HG02840 (cell line): ENCODE measurements around the gene LTBP2.

Source experiments
- ATAC-seq: cut with Tn5 transposase; IDR thresholded peaks from one replicate; pipeline ENCODE4 v1.9.1; 2021; ENCODE audit warnings: mild to moderate bottlenecking, moderate library complexity, moderate number of reproducible peaks; ENCODE audit not compliant: unreplicated experiment, low FRiP score

The LTBP2 gene

DNA sequence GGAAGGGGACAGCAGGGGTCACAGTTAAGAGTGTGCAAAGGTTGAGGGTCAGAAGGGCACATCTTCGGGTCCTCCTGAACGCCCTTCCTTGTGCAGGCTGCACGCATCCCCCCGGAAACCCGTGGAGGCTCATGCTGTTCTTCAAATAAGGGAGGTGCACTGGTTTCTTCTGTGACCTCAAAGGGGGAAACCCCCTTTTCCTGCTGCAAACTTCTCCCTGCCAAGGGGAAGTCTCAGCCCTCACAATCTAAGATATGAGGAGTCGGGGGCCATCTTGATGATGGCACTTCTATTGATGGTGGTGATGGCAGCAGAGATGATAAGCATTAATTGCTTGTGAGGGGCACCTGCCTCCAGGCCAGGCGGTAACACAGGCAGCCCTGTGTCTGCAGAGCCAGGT, 78.5 kb downstream of the LTBP2 start:
- no peak for ATAC-seq

DNA sequence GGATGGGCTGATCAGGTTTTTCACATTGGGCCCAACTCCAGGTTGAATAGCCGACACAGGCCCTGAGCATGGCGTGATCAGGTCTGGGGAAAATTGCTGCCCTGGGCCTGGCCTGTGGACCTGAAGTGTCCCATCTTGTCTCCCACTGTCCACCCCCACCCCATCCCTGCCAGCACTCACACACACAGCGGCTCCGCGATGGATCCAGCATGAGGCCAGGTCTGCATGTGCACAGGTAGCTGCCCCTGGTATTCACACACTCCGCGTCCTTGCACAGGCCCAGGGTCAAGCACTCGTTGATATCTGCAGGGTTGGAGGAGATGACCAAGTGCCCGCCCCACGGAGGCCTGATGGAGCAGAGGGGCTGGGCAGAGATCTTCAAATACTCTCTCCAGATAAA, 79.8 kb downstream of the LTBP2 start:
- ATAC-seq: no peak

DNA sequence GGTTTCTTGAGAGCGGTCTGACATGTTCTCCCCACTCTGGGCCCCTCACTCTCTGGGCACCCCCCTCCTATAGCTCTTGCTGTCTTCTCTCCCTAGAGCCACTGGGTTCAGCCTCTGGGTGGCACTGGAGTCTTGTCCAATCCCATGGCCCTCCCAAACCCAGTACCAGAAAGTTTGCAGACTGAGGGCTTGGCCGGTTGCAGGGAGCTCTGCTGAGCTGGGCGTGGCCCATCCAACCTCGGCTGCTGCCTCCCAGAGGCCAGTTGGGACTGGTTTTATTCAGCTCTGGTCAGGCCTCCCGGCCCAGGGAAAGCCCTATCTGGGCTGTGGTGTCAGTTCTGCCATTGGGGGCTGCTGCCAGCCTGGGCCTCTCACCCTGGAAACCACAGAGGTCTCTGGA, 80.6 kb downstream of the LTBP2 start:
- ATAC-seq: no peak

DNA sequence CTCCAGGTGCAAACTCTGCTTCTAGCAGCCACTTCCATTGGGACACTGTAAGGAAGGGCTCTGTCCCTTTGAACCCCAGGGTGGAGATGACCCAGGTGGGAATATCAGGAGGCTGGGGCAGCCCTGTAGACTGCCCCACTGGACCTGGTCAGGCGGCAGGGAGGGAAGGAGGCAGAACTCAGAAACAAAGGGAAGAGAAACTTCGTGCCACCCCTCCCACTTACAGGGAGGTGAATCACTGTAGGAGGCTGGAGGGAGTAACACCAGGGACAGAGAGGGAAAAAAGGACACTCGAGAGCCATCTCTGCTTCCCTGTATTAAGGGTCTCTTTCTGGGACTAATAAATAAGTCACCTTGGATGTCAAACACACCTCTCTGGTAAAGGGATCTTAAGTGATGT, 81.0 kb downstream of the LTBP2 start:
- ATAC-seq: no peak

DNA sequence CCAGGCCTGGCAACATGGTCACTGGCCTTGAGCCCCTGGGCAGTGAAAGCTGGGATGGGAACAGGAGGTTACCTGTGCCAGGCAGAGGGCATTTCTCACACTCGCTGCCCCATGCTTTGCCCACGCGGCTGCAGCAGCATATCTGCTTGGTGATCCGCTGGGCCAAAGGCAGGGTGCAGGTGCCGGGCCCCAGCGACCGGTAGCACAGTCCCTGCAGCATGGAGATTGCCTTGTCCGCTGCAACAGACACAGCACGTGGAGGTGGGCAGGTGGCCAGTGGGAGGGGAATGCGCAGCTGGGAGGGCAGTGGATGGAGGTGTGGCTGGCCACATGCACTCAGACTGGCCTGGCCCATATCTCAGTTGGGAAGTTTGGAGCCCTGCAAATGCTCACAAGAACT, 83.2 kb downstream of the LTBP2 start:
- ATAC-seq: no peak

DNA sequence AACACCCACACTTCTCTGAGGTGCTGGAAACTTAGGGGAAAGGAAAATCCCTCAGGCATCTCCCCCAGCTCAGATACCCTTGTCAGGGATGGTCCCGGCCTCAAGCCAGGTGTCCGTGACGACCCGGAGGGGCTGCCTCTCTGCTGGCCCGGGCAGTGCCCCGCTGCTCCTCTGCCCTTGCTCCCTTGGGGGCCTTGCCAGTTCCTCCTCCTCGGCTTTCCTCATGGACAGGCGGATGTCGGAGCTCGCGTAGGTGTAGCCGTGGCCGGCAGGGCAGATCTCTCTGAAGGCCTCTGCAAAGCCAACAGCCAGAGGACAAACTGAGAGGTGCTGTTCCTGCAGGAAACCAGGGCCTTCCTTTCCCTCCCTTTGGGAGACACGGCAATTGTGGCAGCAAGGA, 83.6 kb downstream of the LTBP2 start:
- no peak for ATAC-seq

DNA sequence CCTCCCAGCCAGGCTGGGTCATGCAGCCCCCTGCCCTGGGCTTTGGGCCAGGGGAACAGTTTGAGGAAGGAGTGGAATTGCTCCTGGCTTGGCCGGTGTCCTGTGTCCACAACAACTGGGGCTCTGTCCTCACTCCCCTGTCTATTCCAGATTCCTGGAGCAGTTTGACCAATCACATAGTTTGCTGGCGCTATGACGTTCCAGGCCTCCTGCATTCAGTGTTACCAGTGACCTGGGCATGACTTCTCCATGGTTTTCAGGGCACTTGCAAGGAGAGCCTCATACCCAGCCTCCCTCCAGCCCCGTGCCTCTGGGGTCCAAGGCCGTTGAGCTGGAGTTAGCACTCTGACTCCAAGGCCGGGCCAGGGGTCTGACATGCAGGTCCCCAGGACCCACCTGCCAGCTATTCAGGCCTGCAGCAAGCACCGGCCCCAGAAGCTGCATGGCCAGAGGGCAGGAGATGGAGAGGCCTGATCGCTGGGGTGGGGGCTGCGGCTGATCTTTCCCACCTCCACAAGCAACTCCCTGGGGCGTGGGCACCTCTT, 84.2 kb downstream of the LTBP2 start:
- ATAC-seq: no peak

DNA sequence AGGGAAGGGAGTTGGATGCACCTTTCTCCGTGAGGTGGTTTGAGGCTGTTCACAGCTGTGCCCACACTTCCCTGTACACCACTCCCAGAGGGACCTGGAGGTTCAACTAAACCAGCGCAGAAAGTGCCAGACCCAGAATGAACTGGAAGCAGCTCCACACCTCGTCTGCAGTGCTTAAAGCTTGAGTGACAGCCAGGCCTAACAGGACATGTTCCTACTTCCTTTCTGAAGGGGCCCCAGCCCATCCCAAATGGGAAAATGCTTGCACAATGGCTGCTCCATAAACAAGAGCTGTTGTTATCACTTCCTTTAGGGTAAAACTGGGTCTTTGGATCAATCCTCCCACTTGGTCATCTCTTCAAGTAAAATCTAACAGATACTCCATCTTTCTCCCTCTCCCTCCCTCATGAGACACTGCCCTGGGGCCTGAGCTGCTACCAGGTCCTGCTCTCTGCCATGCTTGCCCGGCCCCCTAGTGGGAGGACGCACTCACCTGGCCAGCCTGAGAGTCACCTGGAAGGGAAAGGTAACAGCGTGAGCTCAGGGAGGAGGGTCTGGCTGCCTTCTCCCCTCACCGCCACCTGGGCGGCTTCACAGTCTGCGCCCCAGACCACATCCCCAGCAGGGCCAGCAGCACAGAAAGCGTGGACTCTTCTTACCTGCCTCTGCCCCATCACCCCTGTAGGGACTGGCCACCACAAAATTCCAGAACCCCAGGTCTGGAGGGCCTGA, 85.0 kb downstream of the LTBP2 start:
- ATAC-seq: no peak

DNA sequence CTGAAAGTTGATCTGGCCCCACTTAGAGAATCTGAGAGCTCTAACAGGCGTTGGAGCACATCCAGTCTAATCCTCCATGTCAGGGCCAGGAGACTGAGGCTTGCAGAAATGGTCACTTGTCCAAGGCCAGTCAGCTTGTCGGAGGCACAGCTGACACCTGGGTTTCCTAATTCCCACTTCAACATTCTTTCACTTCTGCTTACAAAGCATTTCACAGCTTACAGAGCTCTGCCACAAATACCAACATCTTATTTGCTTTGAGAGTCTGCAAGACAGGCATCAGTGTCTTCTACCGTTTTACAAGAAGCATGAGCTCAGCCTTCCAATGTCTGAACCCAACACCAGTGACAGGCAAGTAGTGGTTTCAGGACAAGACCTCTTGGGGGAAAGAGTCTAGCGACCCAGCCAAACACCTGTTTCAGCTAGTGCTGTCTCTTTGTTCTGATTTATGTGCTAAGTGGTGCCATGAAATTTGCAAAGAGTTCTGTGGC, 86.6 kb downstream of the LTBP2 start:
- ATAC-seq: no peak

DNA sequence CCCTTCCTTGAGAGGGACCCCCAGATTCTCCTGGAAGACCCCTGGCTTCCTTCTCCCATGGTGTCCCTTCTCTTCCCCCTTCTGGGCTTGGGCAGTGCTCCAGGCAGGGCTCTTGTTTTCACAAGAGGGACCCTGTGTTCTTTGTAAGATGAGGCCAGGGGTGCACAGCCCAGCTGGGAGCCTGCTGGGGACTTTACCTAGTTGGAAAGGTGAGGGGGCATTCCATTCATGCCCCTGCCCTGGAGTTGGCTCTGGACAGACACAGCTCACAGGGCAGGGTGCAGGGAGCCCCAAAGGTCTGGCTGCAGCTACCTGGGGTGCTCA, 87.3 kb downstream of the LTBP2 start:
- ATAC-seq: no peak

DNA sequence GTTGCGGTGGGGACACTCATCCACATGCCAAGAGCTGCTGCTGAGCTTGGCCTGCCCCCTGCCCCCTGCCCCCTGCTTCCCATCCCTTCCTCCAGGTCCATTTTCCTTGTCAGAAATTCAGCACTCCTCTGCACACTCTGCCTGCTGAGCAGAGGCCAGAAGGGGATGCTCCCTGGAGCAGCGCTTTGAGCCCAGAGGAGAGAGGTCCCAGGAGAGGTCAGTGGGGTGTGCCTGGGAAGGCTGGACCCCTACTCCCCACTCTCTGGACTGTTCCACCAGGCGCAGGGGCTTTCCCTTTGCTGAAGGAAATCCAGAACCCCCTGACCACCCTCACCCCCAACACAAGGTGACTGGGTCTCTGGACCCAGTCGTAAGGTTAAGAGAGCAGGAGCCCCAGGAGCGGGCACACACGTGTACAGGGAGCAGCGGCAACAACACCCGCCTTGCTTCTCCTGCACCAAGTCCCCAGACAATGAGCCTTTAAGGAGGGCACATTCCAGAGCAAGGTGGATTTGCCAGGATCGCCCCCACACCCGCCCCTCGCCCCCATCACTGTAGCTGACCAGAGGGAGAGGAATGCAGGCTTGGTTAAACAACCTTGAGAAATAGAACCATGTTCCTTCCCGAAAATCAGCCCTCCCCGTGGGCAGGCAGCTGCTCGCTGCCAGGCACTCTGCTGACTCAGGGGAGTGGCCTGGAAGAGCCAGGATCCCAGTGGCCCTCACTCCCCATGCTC, 87.8 kb downstream of the LTBP2 start:
- ATAC-seq: no peak

DNA sequence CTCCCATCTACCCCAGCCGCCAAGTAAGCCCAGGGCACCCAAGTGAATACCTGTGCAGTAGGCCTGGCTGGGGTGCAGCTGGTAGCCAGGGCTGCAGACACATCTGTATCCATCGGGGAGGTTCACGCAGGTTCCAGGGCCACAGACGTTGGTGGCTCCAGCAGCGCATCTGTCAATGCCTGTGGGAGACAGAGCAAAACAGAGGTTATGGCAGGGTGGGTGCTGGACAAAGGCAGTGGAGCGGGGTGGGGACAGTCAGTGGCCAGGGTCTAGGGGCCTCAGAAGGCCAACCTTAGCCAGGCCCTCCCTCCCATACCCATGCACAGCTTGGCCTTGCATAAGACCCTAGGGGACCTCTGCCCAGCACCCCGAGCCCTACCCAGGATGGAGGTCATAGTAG, 89.3 kb downstream of the LTBP2 start:
- ATAC-seq: no peak

DNA sequence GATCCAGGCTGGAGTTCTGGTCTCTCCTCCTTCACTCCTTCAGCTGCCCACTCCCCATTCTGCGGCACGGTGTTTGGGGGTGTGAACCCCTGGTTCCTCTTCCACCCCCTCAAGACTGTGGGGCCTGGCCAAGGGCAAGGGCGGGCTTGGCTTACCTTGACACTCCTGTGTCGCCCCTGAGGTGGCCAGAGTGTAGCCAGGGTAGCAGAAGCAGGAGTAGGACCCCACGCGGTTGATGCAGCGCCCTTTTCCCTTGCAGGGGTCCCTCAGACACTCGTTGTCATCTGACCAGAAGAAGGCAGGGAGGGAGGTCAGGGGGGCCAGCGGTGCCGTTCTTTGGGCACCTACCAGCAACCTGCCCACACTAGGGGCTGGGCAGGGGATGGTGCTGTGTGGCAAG, 90.3 kb downstream of the LTBP2 start:
- no peak for ATAC-seq

DNA sequence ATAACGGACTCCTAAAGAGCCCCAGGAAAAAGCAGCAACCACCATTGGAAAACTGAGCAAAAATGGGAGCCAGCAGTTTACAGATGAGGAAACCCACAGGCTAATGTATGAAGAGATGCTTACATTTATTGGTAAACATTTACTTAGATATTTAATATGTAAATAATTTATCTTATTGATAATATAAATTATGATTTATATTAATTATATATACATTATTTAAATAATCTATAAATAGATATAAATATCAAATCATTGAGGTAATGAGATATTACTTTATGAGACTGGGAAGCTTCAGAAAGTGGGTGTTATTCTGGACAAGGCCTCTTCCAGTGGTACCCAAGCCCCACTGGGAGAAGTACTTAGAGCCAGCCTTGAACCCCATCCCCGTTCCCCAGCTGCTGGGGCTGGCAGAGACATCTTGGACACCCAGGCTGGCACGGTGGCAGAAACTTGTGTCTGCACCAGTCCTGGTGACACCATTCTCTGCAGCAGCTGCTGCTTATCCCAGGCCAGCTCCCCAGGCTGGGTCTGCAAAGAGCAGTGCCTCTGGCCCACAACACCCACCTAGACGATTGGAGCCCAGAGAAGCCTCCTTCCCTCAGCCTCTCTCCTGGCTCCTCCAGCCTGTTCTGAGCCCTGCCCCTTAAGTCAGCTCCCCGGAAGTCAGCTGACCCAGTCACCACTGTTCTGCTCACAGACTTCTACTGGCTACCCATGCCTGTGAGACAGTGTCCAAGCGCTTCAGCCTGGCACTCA, 92.5 kb downstream of the LTBP2 start:
- ATAC-seq: no peak

DNA sequence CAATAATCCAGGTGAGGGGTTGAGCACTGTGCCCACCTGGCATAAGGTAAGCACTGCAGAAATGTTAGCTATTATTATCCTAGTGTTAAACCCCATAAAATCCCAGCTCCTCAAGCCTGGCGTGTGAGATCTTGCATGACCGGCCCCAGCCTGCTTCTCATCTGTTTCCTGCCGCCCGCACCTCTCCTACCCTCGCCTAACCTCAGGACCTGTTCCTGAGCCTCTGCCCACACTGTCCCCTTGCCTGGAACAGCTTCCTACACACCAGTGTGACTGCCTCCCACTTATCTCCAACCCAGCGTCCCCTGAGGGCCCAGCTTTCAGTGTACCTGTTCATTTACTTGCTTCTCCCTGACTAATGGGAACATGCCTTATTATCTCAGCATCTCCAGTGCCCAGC, 93.8 kb downstream of the LTBP2 start:
- no peak for ATAC-seq

DNA sequence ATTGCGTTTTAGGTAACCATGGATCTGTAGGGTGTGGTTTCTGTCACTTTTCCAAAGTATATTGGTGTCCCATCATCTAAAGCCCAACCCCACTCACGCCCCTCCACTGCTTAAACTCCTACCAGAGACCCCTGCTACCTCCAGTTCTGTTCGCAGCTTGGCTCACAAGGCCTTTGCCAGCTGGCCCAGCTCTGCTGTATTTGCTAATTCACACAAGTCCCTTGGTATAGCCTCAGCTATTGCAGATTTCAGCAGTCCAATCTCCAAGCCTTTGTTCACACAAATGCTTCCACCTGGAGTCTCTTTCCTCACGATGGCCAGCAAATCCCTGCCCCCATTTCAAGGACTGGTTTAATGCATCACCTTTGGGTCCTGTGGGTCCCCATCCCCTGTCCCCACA, 94.3 kb downstream of the LTBP2 start:
- ATAC-seq: no peak

DNA sequence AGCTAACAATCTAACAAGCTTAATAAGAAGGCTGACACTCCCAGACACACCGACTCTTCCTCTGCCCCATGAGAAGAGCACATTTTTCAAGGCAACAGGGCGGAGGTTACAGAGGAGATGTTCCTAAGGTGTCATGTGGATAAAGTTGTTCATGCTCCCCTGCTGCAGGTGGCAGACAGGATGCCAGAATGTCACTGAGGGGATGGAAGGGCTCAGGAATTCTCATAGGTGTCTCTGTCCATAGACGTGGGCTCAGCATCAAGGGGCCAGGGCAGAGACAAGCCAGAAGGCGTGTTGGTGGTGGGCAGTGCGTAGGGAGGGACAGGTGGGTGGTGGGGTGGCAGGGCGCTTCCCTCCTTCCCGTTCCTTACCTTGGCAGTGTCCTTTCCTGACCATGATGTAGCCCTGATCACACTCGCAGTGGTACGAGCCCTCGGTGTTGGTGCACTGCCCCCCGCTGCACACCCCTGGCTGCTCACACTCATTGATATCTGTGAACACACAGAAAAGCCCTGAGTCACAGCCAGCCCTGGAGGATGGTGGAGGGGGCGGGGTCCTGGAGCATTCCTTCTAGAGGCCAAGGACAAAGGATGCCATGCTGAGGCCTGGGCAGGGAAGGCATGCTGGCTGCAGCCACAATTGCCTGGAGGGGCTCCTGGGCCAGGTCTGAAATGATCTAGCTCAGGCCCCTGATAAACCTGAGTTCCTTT, 95.4 kb downstream of the LTBP2 start:
- no peak for ATAC-seq

DNA sequence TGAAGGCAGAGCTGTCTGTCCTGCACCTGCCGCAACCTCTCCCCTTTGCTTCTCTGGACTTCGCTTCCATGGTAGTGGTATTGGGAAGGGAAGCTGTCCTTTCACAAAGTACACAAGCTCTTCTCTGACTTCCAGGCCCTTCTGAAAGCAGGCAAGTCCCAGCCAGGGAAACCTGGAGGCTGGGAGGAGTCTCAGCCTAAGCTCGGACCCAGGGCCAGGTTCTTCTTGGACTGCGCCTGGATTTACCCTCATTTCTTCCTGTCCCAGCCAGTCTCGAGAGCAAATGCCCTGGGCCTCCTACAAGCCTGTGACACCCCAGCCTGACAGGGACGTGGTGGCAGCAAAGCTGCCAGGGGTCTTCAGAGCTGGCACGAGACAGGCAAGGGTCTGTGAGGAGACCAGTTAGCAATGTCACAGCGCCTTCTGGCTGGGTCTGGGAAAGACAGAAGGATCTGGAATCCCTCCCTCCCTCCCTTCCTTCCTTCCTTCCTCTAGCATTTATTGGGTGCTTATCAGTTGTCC, 96.1 kb downstream of the LTBP2 start:
- ATAC-seq: no peak

DNA sequence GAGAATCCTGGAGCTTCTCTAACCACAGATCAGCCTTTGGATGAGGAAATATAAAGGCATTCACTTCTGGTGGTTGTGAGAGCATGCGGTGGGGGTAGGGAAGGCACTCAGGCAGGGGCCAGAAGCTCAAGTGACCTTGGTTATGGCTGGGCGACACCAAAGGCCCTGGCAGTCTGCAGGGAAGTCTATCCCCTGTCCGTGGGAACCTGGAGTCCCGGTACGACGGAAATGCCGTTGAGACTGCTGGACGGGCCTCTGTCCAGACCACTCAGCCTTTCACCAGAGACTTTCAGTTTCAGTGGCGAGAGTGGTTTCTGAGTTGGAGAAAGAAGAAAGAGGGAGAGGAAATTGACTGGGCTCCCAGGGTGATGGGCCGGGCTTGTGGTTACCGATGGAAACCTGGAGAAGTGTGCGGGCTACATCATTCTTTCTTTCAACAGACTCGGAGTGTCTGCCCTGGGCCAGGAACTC, 97.5 kb downstream of the LTBP2 start:
- no peak for ATAC-seq
